Stimulated activated CD4-positive, alpha-beta T cell treated with anti-CD3 and anti-CD28 coated beads, Interleukin-15, amount 100 ng/mL, for 1 hour (primary cell): ENCODE data around the gene FAM32A.
"Not testable (repeated sequence)": the region's sequence is repeated elsewhere in the genome, so short reads cannot be mapped to it uniquely, and the experiment has no call there.

Experiments
- DNase-seq, 2 donors: peaks; one replicate each; pipeline ENCODE4 v3.0.0-alpha.2; 2020; ENCODE audit warnings: low read depth in 1 of 2, low spot score in 1 of 2

FAM32A gene

DNA sequence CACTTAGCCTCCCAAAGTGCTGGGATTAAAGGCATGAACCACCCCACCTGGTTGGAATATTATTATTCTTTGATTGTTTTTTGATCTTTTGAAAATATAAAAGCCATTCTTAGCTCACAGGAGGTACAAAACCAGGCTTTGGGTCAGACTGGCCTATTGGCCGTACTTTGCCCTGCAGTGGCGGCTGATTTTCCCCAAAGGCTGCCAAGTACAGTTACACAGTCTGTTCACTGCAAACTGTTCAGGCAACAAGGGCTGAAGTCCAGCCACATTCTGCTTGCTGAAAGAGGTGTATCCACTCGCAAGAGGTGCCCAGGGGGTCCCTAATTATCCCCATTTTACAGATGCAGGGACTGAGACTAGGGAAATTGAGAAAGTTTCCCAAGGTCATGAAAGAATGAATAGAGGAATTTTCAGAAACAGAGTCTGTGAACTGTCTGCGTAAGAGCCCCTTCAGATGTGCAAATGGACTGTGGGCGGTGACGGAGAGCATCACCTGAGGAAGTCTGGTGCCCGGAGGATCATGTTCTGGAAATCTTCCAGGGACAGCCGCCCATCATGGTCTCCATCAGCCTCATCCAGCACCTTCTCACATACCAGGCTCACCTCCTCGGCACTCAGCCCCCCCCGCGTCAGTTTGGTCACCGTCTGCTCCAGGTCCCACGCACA is 20.9 kb upstream of the FAM32A start:
- DNase-seq = no peak

DNA sequence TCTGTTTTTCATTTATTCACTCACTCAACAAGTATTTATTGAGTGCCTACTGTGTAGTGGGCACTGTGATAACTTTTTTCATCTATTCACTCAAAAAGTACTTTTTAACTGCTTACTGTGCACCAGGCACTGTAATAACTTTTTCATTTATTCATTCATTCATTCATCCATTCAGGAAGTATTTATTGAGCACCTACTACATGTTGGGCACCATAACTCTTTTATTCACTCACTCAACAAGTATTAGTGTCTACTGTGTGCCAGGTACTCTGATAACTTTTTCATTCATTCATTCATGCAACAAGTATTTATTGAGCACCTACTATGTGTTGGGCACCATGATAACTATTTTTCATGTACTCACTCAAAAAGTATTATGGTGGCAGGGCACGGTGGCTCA is 18.8 kb upstream of the FAM32A start:
- DNase-seq = no peak

DNA sequence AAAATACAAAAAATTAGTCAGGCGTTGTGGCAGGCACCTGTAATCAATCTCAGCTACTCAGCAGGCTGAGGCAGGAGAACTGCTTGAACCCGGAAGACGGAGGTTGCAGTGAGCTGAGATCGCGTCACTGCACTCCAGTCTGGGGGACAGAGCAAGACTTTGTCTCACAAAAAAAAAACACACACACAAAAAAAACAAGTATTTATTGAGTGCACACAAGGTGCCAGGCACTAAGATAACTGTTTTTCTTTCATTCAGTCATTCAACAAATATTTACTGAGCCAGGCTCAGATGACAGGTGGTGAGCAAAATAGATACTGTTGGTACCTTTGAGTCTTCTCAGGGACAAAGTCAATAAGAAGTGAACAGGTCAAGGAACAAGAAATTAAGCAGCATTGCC is 18.2 kb upstream of the FAM32A start:
- DNase-seq = no peak

DNA sequence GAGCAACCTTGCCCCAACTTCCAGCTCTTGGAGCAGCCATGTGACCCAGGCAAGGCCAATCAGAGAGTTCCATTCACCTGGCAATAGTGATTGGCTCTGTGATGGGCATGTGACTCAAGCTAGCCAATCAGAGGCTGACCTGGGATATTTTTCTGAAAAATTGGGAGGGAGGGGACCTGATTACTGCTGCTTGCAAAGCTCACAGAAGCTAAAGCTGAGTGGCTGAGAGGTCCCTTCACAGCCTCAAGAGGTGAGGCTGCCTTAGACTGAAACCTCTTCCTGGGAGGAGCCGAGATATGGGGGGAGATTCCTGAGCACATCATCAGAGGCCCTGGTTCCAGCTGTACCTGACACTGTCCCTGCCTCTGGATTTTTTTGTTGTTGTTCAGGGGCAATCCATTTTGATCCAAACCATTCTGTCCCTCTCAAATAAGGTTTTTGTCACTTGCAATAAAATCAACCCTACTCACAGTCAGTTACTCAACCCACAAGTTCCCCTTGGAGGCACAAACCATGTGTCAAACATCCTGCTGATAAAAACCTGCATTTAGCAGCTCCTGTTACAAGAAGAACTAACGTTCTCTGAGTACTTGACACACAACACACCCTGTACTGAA is 16.6 kb upstream of the FAM32A start:
- DNase-seq = no peak

DNA sequence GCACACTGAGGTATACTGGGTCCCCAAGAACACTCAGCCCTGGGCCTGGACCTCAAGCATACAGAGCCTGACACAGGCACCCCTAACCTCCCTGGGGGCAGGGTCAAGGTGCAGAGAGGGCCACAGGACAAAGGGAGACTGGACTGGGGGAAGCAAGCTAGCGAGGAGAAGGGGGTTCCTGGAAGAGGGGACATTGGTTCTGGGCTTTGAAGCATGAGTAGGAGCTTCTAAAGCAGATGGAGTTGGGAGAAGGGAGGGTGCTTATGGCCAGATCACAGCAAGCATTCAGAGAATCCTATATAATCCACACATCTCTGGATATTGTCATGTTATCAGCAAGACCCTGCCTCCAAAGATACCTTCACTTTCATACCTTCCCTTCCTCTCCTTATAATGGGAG is 15.1 kb upstream of the FAM32A start:
- DNase-seq = no peak

DNA sequence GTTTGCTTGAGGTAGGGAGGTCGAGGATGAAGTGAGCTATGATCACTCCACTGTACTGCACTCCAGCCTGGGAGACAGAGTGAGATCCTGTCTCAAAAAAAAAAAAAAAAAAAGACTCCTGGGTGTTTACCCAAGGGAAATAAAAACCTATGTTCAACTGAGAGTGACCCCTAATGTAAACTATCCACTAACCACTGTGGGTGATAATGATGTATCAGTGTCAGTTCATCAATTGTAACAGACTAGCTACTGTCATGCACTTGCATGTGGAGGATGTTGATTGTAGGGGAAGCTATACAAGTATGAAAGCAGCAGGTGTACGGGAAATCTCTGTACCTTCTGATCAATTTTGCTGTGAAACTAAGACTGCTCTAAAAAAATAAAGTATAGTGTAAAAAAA is 9.3 kb upstream of the FAM32A start:
- no peak for DNase-seq

DNA sequence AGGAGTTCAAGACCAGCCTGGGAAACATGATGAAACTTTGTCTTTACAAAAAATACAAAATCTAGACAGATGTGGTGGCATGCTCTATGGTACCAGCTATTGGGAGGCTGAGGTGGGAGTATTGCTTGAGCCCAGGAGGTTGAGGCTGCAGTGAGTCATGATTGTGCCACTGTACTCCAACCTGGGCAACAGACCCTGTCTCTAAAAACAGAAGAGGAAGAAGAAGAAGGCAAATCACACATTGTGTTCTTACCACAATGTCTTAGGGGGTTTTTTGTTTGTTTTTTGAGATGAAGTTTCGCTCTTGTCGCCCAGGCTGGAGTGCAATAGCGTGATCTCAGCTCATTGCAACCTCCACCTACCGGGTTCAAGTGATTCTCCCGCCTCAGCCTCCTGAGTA is 6.3 kb upstream of the FAM32A start:
- DNase-seq = not testable (repeated sequence)

DNA sequence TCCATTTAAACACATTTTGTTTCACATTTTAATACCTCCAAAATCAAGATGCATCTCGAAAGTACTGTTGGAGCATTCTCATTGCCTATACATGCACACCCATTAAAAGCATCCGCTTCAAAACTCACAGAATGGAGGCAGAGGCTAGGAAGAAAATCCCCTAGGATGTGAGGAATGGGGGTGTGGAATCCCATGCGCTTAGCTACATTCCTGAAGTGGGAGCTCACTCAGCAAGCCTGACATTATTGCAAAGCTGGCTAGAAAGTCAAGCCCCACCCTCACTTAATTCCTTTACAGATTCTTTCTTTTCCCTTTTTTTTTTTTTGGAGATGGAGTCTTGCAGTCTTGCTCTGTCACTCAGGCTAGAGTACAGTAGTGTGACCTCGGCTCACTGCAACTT is 4.6 kb upstream of the FAM32A start:
- DNase-seq = no peak

DNA sequence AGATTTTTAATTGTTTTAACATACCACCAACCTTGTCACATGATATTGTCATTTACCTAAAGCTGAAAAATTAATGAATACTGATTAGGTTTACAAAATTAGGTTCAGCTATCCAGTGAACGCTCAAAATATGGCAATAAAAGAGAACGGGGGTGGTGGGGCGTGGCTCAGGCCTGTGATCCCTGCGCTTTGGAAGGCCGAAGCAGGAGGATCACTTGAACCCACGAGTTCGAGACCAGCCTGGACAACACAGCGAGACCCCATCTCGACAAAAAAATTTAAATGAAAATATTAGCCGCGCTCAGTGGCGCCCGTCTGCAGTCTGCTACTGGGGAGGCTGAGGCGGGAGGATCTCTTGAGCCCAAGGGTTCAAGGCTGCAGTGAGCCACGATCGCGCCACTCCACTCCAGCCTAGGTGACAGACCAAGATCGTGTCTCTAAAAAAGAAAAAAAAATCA is 516 bp upstream of the FAM32A start:
- DNase-seq = no peak

DNA sequence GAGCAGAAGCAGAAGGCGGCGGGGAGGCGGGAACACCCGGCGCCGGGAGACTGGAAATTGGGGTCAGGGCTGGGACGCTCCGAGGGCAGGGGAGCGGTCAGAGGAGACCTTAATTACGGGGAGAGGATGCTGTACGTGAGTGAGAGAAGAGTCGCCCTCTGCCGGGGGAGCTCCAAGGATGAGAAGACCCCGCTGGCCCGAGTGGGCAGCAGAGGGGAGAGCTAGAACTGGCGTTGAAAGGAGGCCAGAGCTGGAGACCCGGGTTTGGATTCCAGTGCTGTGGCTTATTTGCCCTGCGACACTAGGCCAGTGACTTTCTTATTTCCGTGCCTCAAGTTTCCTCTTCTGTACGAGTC is 536 bp downstream of the FAM32A start:
- DNase-seq = peak in 1 of 2 donors; percentile 20

DNA sequence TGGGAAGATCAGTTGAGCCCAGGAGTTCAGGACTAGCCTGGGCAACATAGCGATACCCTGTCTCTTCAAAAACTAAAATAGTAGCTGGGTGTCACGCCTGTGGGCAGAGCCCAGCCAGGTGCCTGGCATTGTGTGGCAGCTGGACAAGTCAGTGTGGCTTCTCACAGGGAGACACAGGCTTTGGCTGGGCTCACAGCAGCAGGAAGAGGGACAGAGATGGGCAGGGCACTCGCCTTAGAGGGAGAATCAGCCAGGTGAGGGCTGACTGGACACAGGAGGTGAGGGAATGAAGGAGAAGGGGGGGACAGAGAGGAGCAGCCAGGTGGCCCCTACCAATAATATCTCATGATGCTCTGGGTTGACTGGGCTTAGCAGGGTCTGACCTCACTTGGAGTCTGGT is 3.3 kb downstream of the FAM32A start:
- no peak for DNase-seq

DNA sequence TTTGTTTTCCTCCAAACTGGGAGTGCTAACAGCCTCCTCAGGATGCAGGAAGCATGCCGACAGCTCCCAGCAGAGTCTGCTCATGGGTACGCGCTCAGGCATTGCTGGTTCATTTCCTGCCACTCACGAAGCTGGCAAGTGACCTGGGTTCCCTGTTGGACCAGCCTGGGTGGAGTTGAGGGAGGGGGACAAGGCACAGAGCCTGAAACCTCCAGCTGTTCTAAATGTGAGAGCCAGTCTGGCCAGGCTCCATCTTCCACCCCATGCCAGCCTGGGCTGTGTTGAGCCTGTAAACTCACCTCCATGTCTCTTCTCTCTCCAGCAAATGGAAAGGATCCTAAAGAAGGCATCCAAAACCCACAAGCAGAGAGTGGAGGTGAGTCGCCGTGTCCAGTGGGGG is 5.0 kb downstream of the FAM32A start:
- DNase-seq = no peak

DNA sequence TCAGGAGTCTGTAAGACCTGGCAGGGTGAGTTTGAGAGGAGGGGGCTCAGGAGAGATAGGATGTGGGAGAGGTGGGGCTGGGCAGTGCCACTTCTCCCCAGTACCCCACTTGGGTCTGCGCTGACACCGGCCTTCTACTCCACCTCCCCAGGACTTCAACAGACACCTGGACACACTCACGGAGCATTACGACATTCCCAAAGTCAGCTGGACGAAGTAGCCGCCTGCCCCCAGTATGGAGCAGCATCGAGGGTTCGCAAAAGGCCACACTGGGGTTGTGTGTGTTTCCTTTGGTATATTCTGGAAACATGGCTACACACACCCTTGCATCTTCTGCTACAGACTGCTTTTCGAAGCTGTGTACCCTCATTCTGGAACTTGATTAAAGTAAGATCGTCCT is 5.5 kb downstream of the FAM32A start:
- DNase-seq = no peak

DNA sequence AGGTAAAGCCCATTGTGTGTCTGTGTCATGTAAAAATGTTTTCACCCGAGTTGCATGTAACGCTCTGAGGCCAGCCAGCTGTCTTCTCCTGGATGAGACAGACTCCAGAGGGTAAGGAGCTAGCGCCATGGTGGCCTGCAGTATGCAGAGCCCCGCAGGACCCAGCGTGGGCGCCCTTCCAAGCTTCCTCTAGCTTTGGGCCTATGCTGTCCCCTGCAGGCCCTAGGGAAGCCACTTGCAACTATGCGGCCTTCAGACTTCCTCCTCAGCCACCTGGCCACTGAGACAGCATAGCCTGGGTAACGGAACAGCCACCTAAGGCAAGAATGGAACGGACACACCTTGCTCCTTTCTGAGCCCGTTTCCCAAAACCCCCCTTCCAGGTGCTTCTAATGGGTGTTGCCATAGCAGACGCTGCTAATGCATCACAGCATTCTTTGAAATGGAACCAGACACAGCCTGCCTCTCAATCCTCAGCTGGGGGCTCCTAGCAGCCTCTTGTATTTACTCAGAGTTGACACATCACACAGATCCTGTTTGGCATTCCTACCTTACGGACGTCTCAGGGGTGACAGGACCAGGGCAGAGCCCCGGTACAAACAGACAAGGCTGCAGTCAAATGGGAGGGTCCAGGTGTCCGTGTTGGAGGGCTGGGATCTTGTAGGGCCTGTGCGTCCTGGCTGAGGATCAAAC is 6.2 kb downstream of the FAM32A start:
- DNase-seq = no peak

DNA sequence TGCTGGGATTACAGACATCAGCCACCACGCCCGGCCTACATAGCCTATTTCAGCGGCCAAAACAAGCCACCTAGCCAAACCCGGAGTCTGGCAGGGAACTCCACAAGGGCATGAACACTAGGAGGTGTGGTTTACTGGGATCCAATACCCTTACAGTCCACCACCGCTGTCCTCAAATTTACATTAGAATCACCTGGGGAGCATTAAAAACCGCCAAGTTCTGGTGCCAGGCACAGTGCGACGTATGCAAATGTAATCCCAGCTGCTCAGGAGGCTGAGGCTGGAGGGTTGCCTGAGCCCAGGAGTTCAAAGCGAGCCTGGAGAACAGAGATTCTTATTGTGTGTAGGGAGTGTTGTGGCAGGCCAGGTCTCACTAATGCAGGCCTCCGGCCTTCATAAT is 8.3 kb downstream of the FAM32A start:
- DNase-seq = no peak

DNA sequence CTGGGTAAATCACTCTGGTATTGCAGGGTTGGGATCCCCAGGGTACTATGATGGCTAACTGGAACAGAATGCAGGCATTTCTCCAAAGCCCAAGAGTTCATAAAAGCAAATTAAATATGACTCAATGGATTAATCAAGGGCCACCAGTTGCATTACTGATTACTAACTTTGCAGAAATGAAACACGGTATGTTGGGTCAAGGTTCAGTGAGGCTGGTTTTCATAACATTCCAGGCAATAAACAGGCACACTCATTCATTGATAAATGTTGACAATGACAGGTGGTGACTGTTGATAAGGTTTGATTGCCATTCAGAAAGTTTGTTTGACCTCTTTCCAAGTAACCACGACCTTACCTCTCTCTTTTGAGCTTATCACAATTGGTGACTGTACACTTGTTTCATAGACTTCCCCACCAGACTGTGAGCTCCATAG is 12.0 kb downstream of the FAM32A start:
- DNase-seq = no peak

DNA sequence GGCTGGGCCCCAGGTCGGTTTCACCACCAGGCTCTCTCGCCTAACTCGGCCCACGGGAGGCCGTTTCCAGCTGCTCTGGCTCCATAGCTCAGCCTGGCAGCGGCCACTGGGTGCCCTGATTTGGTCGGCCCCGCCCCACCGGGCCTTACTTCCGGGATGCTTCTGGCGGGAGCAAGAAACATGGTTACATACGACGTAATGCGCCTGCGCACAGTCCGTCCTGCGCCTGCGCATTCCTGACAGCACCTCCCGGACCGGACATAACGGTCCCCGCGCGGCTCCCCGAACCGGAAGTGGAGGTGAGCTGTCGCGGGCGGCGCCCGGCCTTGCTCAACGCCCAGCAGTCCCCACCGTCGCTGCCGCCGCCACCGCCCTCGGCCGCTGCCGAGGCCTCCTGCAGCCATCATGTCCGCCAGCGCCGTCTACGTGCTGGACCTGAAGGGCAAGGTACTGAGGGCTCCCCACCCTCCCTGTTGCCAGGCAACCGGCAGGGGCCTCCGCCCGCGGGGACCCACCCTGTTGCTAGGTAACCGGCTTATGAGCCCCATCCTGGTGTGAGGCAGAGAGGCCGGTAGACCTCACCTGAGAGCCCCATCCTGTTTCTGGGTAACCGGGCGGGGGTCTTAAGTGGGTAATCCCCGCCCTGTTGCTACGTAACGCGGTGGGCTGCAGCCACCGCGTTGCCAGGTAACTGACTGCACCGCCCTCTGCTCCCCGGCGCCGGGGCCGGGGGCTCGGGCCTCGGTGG is 12.6 kb downstream of the FAM32A start, which contains the start of gene AP1M1:
AP1M1 (plus strand) TSS at position 290 of the 748 bp plus-strand sequence; CDS start at position 406, 116 bp downstream.
- peak; percentile 98 to 99 for DNase-seq

DNA sequence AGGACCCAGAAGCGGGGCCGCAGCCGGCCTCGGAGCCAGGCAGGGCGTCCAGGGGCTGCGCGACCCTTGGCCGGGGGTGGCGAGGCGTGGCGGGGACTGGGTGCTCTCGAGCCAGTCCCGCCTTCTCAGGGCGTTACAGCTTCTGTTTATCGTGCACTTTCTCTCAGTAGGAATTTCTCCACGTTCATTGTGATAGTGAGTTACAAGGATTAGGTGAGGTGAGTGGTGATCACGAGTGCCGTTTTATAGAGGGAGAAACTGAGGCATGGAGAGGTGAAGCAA is 13.1 kb downstream of the FAM32A start:
- DNase-seq = no peak

DNA sequence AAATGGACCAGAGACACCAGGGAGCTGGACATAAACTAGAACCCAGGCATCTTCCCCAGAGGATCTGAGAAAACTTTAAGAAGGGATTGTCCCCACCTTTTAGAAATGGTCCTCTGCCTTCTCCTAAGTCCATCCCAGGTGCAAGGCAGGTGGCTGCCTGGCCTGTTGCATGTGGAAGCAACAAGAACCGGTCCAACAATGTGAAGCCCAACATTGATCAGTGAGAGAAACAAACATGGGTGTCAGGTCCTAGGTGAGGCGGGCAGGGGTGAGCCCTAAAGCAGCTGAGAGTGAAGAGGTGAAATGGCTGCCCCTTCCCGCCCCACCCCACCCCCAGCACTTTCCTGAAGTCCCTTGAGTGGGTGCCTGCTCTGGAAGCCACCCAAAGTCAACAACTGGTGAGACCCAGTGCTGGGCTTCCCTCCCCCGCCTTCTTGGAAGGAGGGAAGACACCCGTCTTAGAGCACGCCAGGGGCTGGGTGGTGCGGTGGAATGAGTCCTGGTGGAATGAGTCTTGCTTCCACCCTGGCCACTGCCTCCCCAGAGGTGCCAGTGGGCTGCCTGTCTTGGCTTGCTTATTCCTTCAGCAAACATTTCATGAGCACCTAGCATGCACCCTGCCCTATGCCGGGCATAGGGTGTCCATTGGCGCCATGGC is 14.2 kb downstream of the FAM32A start:
- DNase-seq = no peak

DNA sequence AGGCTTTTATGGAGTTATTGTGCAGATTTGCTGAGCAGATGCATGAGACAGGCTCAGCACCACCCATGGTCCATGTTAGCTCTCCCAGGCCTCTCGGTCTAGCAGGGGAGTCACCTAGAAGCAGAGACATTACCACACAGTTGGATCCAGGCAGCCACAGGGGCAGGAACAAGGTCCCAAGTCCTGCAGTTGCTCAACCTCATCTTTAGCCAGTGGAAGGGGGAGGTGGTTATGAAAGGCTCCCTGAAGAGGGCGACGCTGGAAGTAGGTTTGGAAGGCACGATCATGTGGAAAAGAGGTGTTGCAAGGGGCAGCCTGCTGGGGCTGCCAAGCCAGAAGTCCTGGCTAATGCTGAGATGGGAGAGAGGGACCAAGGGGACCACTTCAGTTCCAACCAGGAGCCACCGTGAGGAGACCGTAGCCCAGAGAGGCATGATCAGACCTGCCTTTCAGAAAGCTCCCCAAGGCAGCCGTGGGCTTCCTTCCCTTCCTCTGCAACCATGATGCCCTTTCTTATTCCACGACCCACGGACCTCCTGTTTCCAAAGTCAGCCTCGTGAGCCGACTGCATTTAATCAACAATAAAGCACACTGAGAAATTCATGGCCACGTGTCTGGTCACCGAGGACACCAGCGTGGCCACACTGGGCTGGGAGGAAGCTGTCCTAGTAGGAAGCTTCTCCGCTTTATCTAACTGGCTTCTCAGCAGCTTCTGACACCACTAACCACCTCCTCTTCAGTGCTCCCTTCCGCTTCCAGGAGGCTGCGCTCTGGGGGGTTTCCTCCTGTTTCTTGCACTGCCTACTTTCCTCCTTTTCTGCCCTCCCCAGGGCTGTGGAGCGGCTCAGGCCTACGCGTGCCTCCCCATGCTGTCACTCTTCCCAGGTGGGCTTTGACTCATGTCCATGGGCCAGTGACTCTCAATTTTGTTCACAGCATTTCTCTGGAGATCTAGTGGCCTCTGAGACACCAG is 15.1 kb downstream of the FAM32A start:
- no peak for DNase-seq
